Left ventricle myocardium inferior (tissue), 1 donor: ENCODE results near the gene ARHGEF10L. TPM values are rescaled to one million over a fixed set of nuclear protein-coding genes. Genes with fewer than 3 reads are reported as not detected.

Experiments
- DNase-seq: peaks from one replicate; pipeline ENCODE4 v3.0.0-alpha.2; 2020
- H3K27ac ChIP-seq: fragments of 200-600 bp; replicated peaks from 2 replicates; pipeline ENCODE4 v1.8.0; 2021
- H3K27me3 ChIP-seq: fragments of 200-600 bp; 2 replicates; pipeline ENCODE4 v1.8.0; 2021; ENCODE audit warnings: low read depth
- H3K36me3 ChIP-seq: fragments of 200-600 bp; 2 replicates; pipeline ENCODE4 v1.8.0; 2021
- H3K4me1 ChIP-seq: fragments of 200-600 bp; 2 replicates; pipeline ENCODE4 v1.8.0; 2021
- H3K4me3 ChIP-seq: fragments of 200-600 bp; 2 replicates; pipeline ENCODE4 v1.8.0; 2021; ENCODE audit warnings: mild to moderate bottlenecking, moderate library complexity
- H3K9me3 ChIP-seq: fragments of 200-600 bp; replicated peaks from 2 replicates; pipeline ENCODE4 v1.8.0; 2021
- intact Hi-C: fragments of 100-400 bp; cut with micrococcal nuclease; formaldehyde crosslinking; loops from one replicate; pipeline ENCODE4 v1.11.0; 2022
- total RNA-seq: library from RNA; stranded (reverse); fragmentation: NEBNext Ultra II Directional; extraction: Animal tissue kit (Norgen Biotek cat#: 25700); gene quantifications from one replicate; pipeline ENCODE4 v1.2.1, GENCODE V29; 2021
- TF ChIP-seq, protein P1 (sequence below): fragments of 200-600 bp; IDR thresholded peaks from 2 replicates; pipeline ENCODE4 v1.8.0; 2021; ENCODE audit warnings: antibody characterized with exemption, mild to moderate bottlenecking, borderline replicate concordance
- donor health status: DM: no; HTN: yes; CAD: no; lungs with severe emphysema.

ARHGEF10L gene
- total RNA-seq, 1 donor from 2014 or later: 59.1 TPM

DNA sequence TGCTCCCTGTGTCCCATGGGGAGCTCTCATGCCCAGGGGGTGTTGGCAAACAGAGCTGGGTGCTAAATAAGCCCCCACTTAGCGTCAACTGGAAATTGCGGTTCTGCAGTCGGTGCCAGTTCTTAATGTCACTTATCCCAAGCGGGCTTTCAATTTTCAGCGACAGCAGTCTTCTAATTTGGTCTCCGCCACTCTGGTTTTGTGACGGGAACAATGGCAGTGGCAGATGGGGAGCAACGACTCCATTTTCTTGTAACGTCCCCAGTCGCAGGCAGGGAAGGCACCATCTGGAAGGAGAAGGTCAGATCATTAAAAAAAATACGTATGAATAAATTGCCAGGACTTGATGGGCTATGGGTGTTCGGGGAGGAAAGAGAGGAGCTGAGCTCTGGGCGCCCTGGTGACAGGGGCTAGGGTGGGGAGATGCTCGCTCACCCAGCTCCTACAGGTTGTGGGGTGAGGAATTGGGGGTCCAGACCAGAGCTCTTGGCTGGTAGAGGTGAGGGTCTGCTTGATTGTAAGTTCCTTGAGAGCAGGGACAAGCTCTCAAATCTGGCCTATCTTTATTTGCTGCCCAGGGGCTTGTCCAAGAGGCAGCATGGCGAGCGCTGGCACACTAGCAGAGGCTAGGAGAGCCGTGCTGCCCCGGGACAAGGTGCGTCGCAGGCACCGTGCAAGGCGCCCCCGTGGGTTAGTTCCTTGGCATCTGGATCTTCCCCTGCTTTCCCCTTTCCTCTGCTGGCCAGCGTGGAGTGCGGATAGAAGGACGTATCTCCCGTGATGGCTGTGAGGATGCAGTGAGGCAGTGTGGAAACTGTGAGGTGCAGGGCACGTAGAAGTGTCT is 105.8 kb downstream of the ARHGEF10L start:
- TF ChIP-seq, protein P1, sequence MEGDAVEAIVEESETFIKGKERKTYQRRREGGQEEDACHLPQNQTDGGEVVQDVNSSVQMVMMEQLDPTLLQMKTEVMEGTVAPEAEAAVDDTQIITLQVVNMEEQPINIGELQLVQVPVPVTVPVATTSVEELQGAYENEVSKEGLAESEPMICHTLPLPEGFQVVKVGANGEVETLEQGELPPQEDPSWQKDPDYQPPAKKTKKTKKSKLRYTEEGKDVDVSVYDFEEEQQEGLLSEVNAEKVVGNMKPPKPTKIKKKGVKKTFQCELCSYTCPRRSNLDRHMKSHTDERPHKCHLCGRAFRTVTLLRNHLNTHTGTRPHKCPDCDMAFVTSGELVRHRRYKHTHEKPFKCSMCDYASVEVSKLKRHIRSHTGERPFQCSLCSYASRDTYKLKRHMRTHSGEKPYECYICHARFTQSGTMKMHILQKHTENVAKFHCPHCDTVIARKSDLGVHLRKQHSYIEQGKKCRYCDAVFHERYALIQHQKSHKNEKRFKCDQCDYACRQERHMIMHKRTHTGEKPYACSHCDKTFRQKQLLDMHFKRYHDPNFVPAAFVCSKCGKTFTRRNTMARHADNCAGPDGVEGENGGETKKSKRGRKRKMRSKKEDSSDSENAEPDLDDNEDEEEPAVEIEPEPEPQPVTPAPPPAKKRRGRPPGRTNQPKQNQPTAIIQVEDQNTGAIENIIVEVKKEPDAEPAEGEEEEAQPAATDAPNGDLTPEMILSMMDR: no peak
- no peaks in the 10 kb centered on the region for H3K27me3 ChIP-seq

DNA sequence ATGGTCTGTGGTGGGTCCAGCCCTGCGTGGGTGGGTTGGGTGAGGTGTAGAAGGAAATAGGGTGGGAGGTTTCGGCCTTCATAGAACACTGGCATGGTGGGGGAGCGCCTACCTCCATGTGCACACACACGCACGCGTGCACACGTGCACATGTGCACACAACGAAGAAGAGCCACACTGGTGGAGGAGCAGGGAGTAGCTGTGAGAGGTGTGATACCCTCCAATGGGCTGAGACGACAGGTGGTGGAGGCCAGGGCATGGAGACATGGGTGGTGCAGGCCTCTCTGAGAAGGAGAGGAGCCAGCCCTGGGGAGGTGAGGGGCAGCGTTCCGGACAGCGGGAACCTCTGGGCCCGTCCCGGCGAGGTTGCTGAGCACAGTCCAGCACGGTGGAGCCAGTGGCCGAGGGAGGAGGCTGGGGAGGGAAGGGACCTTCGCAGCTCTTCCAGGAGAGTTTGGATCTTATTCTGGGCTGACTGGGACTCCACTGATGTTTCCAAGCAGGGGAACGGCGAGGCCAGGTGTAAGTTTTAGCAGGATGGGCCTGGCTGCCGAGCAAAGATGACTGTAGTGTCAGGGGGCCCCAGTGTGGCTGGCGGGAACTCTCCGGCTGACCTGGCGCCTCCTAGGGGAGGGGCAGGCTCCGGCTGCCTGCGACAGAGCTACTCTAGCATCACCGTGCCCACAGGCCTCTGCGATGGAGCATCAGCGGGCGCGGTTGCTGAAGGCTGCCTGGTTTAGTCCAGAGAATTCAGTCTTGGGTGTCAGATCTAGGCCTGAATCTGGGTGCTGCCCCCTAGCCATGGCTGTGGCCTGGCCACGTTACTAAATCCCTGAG is 107.2 kb downstream of the ARHGEF10L start:
- Histone ChIP-seq H3K4me3 (no peak overlapping the region), H3K9me3 (no peaks in the 10 kb centered on the region), H3K36me3 (peaks cover 55% of the 10 kb centered on the region), H3K4me1 (peaks cover 8% of the 10 kb centered on the region), H3K27ac (no peak overlapping the region), H3K27me3 (no peaks in the 10 kb centered on the region)
- no peak for DNase-seq
- intact Hi-C loops: no loop called here
- TF ChIP-seq, protein P1: no peak

More for the DNA sequence above, 105.8 kb downstream of the ARHGEF10L start:
- Histone ChIP-seq H3K4me1 (peaks cover 8% of the 10 kb centered on the region), H3K4me3 (no peak overlapping the region), H3K36me3 (peaks cover 63% of the 10 kb centered on the region), H3K27ac (no peak overlapping the region), H3K9me3 (no peaks in the 10 kb centered on the region)
- no peak for DNase-seq
- intact Hi-C loops: no loop called here

DNA sequence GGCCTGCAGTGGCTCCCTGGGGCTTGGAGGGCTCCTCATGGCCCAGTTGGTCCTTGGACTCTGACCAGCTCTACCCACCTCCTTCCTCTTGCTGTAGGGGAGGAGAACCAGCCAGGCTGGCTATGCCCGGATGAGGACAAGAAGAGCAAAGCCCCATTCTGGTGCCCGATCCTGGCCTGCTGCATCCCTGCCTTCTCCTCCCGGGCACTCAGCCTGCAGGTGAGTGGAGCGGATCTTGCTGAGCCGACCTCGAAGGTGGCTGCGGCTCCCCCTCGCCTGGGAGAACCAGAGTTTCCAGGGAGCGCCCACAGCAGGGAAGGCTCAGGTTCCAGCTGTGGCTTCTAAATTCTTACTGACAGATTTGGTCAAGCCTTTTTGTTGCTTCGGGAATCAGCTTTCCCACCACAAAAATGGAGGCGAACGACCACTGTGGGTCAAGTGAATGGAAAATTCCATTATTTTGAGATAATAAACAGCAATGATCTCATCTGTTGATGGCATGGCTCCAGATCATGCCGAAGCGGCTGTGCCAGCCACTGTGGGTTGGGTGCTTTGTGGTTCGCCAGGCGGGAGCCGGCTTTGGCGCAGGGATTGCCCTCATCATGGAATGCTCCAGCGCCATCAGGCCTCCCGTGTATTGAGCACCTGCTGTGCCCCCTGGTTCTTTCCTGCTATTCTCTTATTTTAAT is 109.1 kb downstream of the ARHGEF10L start:
- peaks cover 47% of the 10 kb centered on the region for H3K36me3 ChIP-seq
- no peak for DNase-seq
- no peaks in the 10 kb centered on the region for H3K9me3 ChIP-seq
- no peak overlapping the region for H3K4me3 ChIP-seq
- TF ChIP-seq, protein P1: no peak
- H3K27me3 ChIP-seq: no peaks in the 10 kb centered on the region
- intact Hi-C loops: no loop called here
- peak overlapping the region; percentile 33 for H3K27ac ChIP-seq
- peaks cover 9% of the 10 kb centered on the region for H3K4me1 ChIP-seq

DNA sequence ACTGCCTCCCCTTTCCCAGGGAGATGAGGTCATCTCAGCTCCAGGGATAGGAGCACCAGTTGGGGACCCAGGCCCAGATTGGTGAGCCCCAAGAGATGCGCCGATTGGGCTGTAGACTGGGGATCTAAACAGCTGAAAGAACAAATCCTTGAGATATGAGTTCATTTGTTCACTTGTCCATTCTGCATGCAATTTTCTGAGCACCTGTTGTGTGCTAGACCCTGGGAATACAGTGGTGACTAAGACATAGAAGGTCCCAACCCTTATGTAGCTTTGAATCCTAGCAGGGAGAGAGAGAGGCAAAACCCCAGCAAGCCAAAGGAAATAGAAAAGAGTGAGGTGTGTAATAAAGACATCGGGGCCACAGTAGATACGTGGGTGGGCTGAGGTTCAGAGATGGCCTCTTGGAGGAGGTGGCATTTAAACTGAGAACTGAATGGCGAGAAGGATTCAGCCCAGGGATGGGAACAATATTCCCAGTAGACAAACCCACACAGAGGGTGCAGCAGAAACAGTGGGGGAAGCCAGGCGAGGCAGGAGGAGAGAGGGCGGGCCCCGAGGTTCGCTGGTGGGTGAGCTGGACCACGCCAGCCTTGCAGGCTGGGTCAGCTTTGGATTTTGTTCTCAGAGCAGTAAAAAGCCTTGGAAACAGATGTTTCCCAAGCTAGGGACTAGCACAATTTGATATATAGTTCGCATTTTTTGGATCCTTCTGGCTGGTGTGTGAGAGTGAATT is 110.0 kb downstream of the ARHGEF10L start:
- Histone ChIP-seq H3K9me3 (no peaks in the 10 kb centered on the region), H3K36me3 (peaks cover 45% of the 10 kb centered on the region), H3K4me1 (peaks cover 17% of the 10 kb centered on the region), H3K27ac (no peak overlapping the region), H3K4me3 (no peak overlapping the region), H3K27me3 (no peaks in the 10 kb centered on the region)
- TF ChIP-seq, protein P1: no peak
- no peak for DNase-seq
- intact Hi-C loops: no loop called here

DNA sequence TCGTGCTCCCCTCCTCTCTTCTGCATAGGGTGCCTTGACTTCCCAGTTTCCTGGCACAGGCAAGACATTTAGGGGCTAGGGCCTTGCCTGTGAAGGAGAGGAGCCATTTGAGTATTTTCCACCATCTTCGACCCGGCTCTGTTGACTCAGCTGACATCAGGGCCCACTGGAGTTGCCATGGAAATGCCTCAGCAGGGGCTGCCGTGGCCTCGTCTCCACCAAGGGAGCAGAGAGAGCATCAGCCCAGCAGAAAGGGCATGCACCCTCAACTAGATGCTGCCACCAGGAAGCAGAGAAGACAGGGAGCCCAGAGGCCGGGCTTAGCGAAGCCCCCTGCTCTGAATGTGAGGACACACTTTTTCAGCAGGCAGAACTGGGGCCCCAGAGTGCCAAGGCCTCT is 113.8 kb downstream of the ARHGEF10L start:
- DNase-seq: no peak
- no peaks in the 10 kb centered on the region for H3K27me3 ChIP-seq
- H3K36me3 ChIP-seq: peaks cover 62% of the 10 kb centered on the region
- peaks cover 17% of the 10 kb centered on the region for H3K4me1 ChIP-seq
- H3K9me3 ChIP-seq: no peaks in the 10 kb centered on the region
- no peak overlapping the region for H3K4me3 ChIP-seq
- H3K27ac ChIP-seq: peak overlapping the region; percentile 48
- TF ChIP-seq, protein P1: no peak
- intact Hi-C loops: no loop called here
